ENCODE data around the gene LRRFIP1.

LRRFIP1 gene

DNA sequence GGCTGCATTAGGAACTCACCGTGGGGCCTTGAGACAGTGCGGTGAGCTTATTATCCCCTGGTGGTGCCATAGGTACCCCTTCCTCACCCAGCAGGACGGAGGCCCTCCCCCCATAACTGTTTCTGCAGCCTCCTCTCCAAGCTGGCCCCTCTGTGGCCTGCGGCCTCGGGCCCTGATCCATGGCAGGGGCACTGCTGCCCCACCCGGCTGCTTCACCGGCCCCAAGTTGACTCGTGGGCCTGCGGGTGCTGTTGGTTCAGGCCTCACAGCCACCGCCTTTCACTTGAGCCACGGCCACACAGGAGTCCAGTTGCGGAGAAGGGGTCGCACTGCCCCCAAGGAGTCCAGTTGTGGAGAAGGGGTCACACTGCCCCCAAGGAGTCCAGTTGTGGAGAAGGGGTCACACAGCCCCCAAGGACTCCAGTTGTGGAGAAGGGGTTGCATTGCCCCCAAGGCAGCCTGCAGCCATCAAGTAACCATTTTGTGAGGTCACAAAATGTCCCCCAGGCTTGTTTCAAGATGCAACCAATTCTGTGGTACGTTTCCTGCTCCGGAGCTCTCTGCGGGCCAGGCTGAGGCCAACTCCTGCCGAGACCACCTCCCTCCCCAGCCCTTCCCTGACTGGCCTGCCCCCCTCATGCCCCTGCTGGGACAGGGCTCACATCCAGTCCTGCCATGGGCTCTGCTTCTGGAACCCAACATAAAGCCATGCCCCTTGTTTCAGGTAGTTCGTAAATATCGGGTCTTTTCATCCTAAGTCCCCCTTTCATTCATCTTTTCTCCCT, 4.6 kb downstream of the LRRFIP1 start:
- no peak for DNase-seq
- intact Hi-C loops (cut with DNase I), result no loop called here

DNA sequence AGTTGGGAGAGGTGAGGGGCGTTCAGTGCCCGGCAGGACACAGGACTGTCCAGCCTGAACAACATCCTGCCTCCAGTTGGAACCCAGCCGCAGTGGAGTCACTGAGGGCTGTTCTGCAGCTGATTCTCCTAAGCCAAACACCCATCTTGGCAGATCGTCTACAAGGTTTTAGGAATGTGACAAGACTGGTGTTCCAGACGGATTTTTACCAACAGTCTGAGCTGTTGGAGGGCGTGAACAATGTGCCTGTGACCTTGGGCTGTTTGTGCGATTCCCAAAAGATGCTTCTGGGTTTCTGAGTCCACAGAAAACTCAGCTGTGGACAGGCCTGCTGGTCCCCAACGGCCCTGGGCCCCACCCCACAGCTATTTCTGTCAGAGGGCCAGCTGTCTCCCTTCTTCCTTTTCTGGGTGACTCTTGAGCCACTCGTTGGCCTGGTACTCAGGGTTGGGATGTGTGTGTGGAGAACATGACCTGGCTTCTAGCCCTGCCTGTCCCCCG, 5.7 kb downstream of the LRRFIP1 start:
- intact Hi-C loops (cut with DNase I), result no loop called here
- no peak for DNase-seq

DNA sequence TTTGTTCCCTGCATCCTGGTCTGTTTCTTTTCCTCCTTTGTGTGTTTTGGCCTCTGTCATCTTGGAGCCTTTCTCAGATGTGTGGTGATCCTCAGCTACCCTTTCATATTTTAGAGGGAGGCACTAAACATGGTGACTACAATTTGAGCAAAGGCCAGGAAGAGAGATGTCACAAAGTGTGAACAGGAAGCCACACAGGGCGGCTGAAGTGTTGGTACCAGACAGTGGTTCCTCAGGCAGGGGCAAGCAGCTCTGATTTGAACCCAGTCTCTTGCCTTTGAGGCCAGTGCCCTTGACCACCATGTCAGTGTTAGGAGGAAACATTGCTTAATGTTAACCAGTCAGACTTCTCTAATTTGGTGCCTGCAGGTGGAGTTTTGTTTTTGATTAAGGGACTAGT, 9.2 kb downstream of the LRRFIP1 start:
- intact Hi-C loops (cut with DNase I), result no loop called here
- peak in 1 of 42 donors; percentile 9 for DNase-seq

DNA sequence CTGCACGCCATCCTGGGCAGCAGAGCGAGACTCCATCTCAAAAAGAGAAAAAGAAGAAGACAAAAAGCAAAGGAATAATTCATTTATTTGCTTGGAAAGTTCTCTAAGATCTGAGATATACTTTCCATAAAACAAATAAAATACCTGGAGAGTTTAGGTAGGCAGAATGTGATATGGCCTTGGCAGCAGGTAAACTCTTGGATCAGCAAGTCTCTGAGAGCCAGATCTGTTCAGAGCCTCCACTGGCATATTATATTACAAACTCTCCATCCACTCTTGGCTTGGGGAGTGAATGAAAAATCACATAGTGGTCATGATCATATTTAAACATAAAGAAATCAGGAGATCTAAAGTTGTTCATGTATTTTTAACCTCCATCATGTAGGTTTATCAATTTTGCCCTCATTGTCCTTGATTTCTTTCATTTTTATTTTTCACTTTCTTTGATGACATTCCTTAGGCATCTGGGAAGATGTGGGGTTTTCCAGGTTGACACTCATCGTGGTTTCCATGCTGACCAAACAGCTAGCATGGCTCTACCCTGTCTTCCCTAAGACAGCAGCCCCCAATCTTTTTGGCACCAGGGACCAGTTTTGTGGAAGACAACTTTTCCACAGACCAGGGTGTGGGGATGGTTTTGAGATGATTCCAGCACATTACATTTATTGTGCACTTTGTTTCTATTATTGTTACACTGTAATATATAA, 10.2 kb downstream of the LRRFIP1 start:
- intact Hi-C loops (cut with DNase I), result no loop called here
- peak in 1 of 42 donors; percentile 1 for DNase-seq

DNA sequence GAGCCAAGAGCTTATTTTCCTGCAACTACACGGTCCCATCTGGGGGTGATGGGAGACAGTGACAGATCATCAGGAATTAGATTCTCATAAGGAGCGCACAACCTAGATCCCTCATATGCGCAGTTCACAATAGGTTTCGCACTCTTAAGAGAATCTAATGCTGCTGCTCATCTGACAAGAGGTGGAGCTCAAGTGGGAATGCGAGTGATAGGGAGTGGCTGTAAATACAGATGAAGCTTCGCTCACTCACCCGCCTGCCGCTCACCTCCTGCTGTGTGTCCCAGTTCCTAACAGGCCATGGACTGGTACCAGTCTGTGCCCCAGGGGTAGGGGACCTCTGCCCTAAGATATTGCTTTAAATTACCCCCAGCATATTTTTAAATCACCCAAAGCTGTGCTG, 10.8 kb downstream of the LRRFIP1 start:
- intact Hi-C loops (cut with DNase I), result no loop called here
- no peak for DNase-seq

DNA sequence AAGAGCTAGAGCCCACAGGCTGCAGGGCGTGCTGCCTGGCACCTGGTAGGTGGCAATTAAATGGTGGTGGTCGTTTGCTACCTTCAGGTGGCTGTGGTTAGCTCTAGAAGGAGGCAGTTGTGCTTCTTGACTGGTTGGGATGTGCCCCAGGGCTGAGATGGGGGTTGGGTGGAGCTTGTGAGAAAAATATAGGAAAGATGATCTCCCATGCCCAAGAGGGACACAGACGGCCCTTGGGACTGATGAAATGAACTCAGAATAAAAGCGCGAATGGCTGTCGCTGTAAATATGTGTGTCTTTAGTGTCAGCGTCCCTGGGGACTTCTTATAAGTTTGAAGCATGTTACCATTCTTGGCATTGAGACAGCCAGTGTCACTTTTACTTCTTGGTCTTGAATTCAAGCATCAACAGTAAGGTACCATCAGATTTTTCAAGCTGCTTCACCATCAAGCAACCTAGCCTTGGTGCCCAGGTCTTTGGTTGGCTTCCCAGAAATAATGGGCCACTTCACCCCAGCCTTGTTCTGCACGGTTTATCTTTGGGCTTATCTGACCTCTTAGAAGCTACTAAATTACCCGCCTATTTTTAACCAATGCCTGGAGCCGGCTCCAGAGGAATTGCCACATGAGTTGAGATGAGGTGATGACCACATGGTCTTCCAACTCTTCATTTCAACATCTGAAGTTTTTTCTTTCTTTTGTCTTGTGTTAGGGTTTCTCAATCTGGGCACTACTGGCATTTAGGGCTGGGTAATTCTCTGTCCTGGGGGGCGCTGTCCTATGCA, 11.9 kb downstream of the LRRFIP1 start:
- intact Hi-C loops (cut with DNase I), result no loop called here
- peak in 1 of 42 donors; percentile 0 for DNase-seq

DNA sequence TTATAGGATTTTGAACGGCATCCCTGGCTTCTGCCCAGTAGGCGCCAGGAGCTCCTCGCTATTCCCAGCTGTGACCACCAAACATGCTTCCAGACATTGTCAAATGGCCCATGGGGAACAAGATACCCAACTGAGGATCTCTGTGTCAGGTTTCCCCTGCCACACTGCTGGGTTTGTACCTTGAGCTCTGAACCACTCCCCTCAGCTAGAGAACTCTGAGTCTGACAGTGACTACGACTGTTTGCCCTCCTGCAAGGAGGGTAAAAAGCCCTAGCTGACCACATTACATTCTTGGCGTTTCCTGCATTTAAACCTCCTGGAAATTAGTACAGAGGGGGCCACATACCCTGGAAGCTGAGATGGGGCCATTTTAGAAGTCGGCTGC, 12.4 kb downstream of the LRRFIP1 start:
- intact Hi-C loops (cut with DNase I), result no loop called here
- no peak for DNase-seq

DNA sequence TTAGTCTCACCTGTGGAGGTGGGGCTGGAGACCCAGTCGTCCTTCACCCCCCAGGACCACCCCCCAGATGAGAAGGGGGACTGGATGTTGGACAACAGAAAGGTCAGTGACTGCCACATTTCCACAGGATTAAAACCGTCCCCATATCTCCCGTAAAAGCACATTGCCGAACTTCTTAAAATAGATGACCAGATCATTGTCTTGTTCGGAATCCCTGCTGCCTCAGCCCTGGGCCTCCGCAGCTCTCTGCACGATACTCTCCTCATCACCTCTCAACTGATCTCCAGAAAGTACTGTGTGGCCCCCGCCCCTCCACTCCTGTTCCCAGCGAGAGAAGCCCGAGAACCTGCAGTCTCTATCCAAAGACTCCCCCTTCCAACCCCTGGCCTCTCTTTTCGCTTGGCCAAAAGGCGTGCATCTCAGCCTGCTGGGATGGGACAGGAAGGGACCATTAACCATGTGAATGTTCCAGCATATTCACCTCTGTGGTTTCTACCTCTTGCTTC, 13.2 kb downstream of the LRRFIP1 start:
- intact Hi-C loops (cut with DNase I), result no loop called here
- DNase-seq, result no peak

DNA sequence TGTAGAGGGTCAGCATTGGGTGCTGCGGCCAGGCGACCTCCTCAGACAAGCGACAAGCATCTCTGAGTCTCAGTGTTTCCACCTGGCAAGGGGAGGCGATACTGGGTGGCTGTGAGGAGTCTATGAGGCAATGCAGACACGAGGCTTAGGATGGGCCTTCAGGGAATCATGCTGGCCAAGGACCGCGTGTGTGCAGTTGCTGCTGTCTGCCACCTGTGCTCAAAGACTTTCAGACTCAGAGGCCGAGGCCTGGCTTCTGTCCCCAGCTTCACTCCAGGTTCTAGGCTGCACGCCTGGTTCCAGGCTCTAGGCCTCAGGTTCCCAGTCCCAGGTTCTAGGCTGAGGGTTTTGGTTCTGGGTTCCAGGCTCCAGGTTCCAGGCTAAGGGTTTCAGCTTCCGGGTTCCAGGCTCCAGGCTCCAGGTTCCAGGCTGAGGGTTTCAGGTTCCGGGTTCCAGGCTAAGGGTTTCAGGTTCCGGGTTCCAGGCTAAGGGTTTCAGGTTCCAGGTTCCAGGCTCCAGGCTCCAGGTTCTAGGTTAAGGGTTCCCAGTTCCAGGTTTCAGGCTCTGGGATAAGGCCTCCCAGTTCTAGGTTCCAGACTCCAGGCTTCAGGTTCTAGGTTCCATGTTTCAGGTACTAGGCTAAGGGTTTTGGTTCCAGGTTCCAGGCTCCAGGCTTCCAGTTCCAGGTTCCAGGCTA, 14.8 kb downstream of the LRRFIP1 start:
- DNase-seq, result no peak
- intact Hi-C loops (cut with DNase I), result no loop called here

DNA sequence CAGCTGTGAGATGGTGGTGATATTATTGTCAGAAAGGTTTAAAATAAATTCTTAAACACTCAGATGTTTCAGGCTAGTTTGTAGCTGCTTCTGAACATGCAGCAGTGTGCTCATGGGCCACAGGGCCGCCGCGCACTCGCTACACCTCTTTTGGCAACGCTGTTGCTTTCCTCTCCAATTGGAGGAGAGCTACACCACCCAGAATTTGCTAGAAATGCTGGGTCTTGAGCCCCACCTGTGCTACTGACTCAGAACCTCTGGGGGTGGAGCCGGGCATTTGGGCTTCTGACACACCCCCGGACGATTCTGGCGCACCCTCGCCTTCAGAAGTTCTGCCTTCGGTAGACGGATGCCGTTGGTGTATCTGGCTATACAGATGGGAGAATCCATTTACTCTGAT, 15.7 kb downstream of the LRRFIP1 start:
- intact Hi-C loops (cut with DNase I), result no loop called here
- no peak for DNase-seq

DNA sequence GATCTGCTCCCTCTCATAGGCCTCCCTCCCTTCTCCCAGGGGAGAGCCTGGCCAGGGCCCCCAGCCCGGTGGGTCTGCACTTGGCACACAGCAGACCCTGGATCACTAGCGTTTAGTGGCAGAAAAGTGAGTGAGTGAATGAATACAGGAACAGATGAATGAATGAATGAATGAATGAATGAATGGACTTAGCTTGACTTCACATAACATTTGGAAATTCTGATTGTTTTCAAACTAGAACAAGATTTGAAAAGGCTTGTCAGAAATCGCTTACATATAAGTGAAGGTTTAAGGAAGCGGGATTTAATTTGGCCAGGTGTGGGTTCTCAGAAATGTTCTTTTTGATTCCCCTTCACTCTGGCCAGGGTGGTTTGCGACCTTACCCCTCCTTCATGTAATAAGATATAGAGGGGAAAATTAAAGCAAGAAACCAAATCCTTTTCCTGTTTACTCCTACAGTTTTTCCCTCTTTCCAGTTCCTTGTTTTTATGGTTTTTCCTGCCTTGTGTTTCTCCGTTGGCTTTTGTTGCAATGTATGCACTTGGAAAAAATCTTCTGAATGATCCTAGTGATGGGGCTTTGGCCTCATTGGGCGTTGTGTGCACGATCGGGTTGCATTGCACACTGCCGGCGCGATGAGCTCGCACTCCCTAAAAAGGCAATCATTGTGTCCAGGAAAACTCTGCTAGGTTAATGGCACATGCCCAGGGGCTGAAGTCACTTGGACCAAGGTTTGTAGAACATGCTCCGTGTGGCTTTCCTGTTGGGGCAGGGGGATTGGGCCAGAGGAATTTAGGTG, 16.4 kb downstream of the LRRFIP1 start:
- no peak for DNase-seq
- intact Hi-C loops (cut with DNase I), result no loop called here

DNA sequence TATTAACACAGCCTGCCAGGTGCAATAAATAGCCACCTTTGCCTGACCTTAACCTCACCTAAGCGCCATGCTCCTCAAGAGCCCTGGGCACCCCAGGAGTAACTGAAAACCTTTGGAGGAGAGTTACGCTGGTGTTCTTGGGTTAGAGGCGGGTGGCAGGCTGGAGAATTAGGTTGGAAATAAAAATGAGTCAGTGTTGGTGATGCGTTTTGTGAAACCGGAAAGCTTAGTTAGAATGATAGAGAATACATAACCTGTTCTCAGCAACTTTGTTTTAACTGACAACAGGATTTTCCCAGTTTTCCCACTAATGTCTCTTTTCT, 17.0 kb downstream of the LRRFIP1 start:
- intact Hi-C loops (cut with DNase I), result no loop called here
- DNase-seq, result no peak

DNA sequence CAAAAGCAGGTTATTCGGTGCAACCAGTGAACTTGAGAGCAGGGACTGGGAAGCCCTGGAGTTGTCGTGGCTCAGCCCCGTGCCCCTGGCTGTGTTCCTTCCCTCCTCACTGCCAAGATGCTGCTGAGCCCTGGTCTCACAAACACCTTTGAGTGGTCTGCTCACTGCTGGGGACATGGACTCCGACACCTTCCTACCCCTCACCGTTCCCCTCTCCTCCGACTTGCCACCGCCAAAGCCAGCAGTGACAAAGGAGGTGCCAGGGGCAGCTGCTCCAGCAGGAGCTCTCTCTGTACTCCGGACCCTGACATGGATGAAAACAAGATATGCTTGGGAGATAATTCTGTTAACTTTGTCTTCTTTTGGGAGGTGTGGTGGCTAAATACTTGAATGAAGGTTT, 17.9 kb downstream of the LRRFIP1 start:
- intact Hi-C loops (cut with DNase I), result no loop called here
- no peak for DNase-seq

DNA sequence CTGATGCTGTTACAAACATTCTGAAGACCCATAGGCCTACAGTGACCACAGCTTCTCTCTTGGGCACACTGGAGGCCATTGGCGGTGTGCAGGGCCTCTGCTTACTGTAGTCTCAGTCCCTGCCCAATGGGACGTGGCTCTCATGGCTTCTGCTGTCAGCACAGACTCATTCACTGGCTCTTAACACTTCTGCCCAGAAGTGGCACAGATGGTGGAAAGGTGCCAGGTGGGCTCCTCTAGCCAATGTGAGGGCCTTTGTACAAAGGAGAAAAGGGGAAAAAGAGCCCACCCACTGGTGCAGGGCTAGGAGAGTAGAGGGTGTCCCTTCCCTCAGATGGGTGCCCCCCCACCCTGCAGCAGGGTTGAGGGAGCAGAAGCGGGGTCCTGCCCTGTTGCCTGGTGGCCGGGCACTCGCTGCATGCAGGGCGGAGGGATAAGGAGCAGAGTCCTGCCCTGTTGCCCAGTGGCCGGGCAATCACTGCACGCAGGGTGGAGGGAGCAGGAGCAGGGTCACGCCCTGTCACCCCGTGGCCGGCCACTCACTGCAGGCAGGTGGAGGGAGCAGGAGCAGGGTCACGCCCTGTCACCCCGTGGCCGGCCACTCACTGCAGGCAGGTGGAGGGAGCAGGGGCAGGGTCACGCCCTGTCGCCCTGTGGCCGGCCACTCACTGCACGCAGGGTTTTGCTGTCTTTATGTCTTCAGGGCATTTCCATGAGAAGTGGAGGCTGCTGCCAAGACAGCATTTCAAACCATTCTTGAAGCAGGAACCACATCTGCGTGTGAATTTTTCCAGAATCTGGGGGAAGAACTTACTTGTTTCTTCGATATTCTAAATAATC, 20.0 kb downstream of the LRRFIP1 start:
- intact Hi-C loops (cut with DNase I), result no loop called here
- DNase-seq, result no peak

DNA sequence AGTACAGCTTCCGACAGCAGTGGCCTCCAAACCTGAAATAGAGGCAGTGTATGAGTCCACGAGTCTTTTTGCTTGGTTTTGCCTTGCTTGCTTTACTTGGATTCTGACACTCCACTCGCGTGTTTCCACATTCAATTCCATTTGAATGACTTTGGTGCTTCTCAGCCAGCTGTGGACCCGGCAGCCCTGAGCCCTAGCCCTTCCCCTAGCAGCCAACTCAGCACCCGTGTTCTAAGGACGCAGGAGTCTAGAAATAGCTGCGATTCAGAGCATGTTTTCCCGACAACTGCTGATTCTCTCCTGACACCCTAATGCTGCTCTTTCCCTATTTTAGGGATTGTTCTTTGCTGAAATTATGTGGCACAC, 20.6 kb downstream of the LRRFIP1 start:
- no peak for DNase-seq
- intact Hi-C loops (cut with DNase I), result no loop called here

DNA sequence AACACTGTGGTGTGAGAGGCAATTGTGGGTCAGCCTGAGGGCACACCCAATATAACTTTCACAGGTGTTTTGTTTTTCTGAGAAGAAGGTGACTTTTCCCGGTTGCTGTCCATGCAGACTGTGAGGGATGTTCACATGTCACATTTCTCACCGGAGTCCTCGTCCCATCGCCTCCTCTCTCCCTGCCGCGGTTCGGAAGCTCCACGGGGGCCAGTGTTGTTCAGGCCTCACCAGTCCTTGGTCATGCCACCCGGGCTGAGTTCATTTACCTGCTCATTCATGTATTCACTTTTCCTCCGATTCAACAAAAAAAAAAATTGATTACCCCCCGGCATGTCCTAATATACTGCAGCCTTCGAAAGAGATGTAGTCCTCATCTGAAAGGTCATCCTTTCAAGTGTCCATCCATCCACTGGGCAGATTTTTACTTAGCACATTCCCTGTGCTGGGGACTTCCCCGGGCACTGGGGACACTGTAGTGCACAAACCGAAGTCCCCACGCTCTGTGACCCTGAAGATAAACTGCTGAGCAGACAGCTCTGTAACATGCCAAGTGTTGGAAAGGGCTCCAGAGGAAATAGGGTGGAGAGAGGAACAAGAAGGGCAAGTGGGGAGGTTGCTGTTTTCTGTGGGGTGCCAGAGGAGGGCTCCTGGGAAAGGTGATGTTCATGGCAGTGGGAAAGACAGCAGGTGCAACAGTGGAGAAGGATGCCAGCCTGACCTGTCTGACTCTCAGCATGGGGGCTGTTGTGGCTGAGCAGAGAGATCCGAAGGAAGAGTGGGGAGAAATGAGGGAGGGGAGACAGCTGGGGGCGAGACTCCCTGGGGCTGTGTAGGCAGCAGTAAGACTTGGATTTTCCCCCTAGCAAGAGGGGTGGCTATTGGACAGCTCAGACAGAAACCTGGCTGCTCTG, 22.4 kb downstream of the LRRFIP1 start:
- intact Hi-C loops (cut with DNase I), result no loop called here
- DNase-seq, result no peak

DNA sequence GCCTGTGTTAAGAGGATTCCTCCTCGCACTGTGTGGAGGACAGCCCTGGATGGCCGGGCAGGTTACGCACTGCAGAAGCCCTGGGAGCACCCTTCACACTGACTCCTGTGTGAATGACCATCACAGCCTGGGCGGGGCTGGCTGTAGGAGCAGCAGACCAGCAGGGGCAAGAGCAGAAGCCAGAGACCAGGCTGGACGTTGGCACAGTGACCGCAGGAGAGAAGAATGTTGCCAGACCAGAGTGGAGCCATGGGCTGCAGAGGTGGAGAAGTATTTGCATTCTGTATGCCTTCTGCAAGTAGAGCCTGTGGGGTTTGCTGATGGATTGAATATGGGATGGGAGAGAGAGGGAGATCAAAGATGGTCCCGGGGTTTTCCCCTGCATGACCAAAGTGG, 23.1 kb downstream of the LRRFIP1 start:
- no peak for DNase-seq
- intact Hi-C loops (cut with DNase I), result no loop called here
